SK-N-SH (cell line): ENCODE results near the gene WNK2. TPM values are rescaled to one million over a fixed set of nuclear protein-coding genes. Genes with fewer than 3 reads are reported as not detected.

Experiments used
- CTCF ChIA-PET: fragments of 300-600, 350-600 bp; formaldehyde crosslinking; extraction: SDS; loops from one replicate; lab custom pipeline; 2021; lab: Yijun Ruan, JAX
- POLR2A ChIA-PET: fragments of 350-600 bp; sonication (Branson Sonifier 250); formaldehyde crosslinking; extraction: SDS; loops from one replicate; lab custom pipeline; 2020; ENCODE audit warnings: antibody characterized with exemption, inconsistent platforms; lab: Yijun Ruan, JAX
- DNase-seq: peaks from one replicate; pipeline ENCODE4 v3.0.0; 2012
- H2AFZ ChIP-seq: fragments of 200-600 bp; sonication (generic); 2 replicates; pipeline ENCODE4 v1.8.1; 2016; ENCODE audit warnings: antibody characterized with exemption, mild to moderate bottlenecking, low read depth
- H3F3A ChIP-seq: fragments of 200-600 bp; sonication (generic); replicated peaks from 2 replicates; pipeline ENCODE3; 2016; ENCODE audit warnings: antibody characterized with exemption, mild to moderate bottlenecking; ENCODE audit not compliant: insufficient read depth
- H3K27ac ChIP-seq, 2 experiments: fragments of 200-500 bp in 1 of 2; fragments of 200-600 bp in 1 of 2; sonication (Bioruptor generic) in 1 of 2; sonication (generic), shearing (Covaris generic) in 1 of 2; 2 replicates each; pipeline versions ENCODE4 v1.5.1 to v1.6.1; 2014 to 2016; ENCODE audit warnings: low read depth in 2 of 2, inconsistent platforms in 1 of 2, low read length in 1 of 2, mild to moderate bottlenecking in 1 of 2, mixed read lengths in 1 of 2
- H3K27me3 ChIP-seq: fragments of 200-600 bp; sonication (generic), shearing (Covaris generic); 2 replicates; pipeline ENCODE4 v1.6.1; 2016; ENCODE audit warnings: mixed run types; ENCODE audit not compliant: insufficient read depth
- H3K36me3 ChIP-seq, 2 experiments: fragments of 200-500 bp in 1 of 2; fragments of 200-600 bp in 1 of 2; sonication (Bioruptor generic) in 1 of 2; sonication (generic) in 1 of 2; replicated peaks in 1 of 2; 2 replicates each; pipeline versions ENCODE3 to v1.5.1; 2014 to 2016; ENCODE audit warnings: low read length in 1 of 2, mild to moderate bottlenecking in 1 of 2; ENCODE audit not compliant: insufficient read depth in 2 of 2, control insufficient read depth in 1 of 2
- H3K4me1 ChIP-seq, 2 experiments: fragments of 200-500 bp in 1 of 2; fragments of 200-600 bp in 1 of 2; sonication (Bioruptor generic) in 1 of 2; sonication (generic), shearing (Covaris generic) in 1 of 2; 2 replicates each; pipeline versions ENCODE4 v1.5.1 to v1.6.1; 2014 to 2016; ENCODE audit warnings: low read depth in 1 of 2, low read length in 1 of 2, mixed run types in 1 of 2; ENCODE audit not compliant: insufficient read depth in 2 of 2, control insufficient read depth in 1 of 2
- H3K4me2 ChIP-seq: fragments of 200-600 bp; sonication (generic), shearing (Covaris generic); 2 replicates; pipeline ENCODE4 v1.6.1; 2017; ENCODE audit warnings: mixed run types
- H3K4me3 ChIP-seq, 2 experiments: fragments of 200-500 bp in 1 of 2; fragments of 200-600 bp in 1 of 2; sonication (Bioruptor generic) in 1 of 2; sonication (generic), shearing (Covaris generic) in 1 of 2; 2 replicates each; pipeline versions ENCODE4 v1.5.1 to v1.8.1; 2014 to 2016; ENCODE audit warnings: low read depth in 2 of 2, inconsistent platforms in 1 of 2, low read length in 1 of 2, mild to moderate bottlenecking in 1 of 2, mixed read lengths in 1 of 2, moderate library complexity in 1 of 2
- H3K79me2 ChIP-seq: fragments of 200-600 bp; sonication (generic); 2 replicates; pipeline ENCODE4 v1.8.1; 2017; ENCODE audit warnings: mild to moderate bottlenecking; ENCODE audit not compliant: insufficient read depth
- H3K9ac ChIP-seq: fragments of 200-600 bp; sonication (generic); 2 replicates; pipeline ENCODE4 v1.6.1; 2017; ENCODE audit warnings: mixed run types
- H3K9me2 ChIP-seq: fragments of 200-600 bp; sonication (generic); 2 replicates; pipeline ENCODE4 v1.6.1; 2017; ENCODE audit warnings: mixed run types
- H3K9me3 ChIP-seq: fragments of 200-600 bp; sonication (generic); 2 replicates; pipeline ENCODE4 v1.6.1; 2017; ENCODE audit warnings: mixed run types, mild to moderate bottlenecking, moderate library complexity
- H4K20me1 ChIP-seq: fragments of 200-600 bp; sonication (generic); 2 replicates; pipeline ENCODE4 v1.6.1; 2017; ENCODE audit warnings: mild to moderate bottlenecking, mixed run types; ENCODE audit not compliant: insufficient read depth
- CHD2 ChIP-seq: fragments of 150-350 bp; IDR thresholded peaks from 2 replicates; pipeline ENCODE4 v1.6.1; 2018; ENCODE audit warnings: low read length; ENCODE audit not compliant: partially characterized antibody
- CTCF ChIP-seq: fragments of 200-600 bp; sonication (generic); IDR thresholded peaks from 2 replicates; pipeline ENCODE4 v1.6.1; 2017; ENCODE audit warnings: antibody characterized with exemption, mild to moderate bottlenecking, moderate library complexity
- ELF1 ChIP-seq: IDR thresholded peaks from 2 replicates; pipeline ENCODE4 v1.4.0; 2012
- EP300 ChIP-seq, 2 experiments: IDR thresholded peaks; 2 replicates each; pipeline versions ENCODE4 v1.4.0 to v1.6.1; 2012; ENCODE audit warnings: borderline replicate concordance in 1 of 2, low read depth in 1 of 2, low read length in 1 of 2
- EZH2phosphoT487 ChIP-seq: fragments of 200-600 bp; sonication (generic); IDR thresholded peaks from 2 replicates; pipeline ENCODE4 v1.6.1; 2017; ENCODE audit warnings: low read depth, mixed run types, mild to moderate bottlenecking, antibody characterized with exemption, moderate library complexity, borderline replicate concordance
- GATA2 ChIP-seq: sonication (generic); formaldehyde crosslinking; IDR thresholded peaks from 2 replicates; pipeline ENCODE4 v1.5.0; 2020; ENCODE audit warnings: mild to moderate bottlenecking, missing genetic modification reagents
- JUND ChIP-seq: IDR thresholded peaks from 2 replicates; pipeline ENCODE4 v1.4.0; 2012
- MEF2A ChIP-seq: IDR thresholded peaks from 2 replicates; pipeline ENCODE4 v1.4.0; 2012; ENCODE audit warnings: low read depth, borderline replicate concordance
- MXI1 ChIP-seq: IDR thresholded peaks from 2 replicates; pipeline ENCODE4 v1.6.1; 2012; ENCODE audit warnings: mild to moderate bottlenecking, low read depth, low read length, improper control_type of control experiment
- NFIC ChIP-seq: IDR thresholded peaks from 2 replicates; pipeline ENCODE4 v1.4.0; 2012; ENCODE audit warnings: borderline replicate concordance
- NRF1 ChIP-seq: IDR thresholded peaks from 2 replicates; pipeline ENCODE4 v1.6.1; 2012; ENCODE audit warnings: low read depth, mild to moderate bottlenecking, low read length
- PBX3 ChIP-seq: IDR thresholded peaks from 2 replicates; pipeline ENCODE4; 2012
- POLR2AphosphoS5 ChIP-seq: IDR thresholded peaks from 2 replicates; pipeline ENCODE4 v1.6.1; 2012; ENCODE audit warnings: low read depth, low read length
- RAD21 ChIP-seq: IDR thresholded peaks from 2 replicates; pipeline ENCODE4 v1.6.1; 2012; ENCODE audit warnings: mild to moderate bottlenecking, low read length
- RCOR1 ChIP-seq: fragments of 150-350 bp; IDR thresholded peaks from 2 replicates; pipeline ENCODE4 v1.6.1; 2017; ENCODE audit warnings: antibody characterized with exemption, low read length
- RFX5 ChIP-seq: IDR thresholded peaks from 2 replicates; pipeline ENCODE4 v1.6.1; 2012; ENCODE audit warnings: mild to moderate bottlenecking, improper control_type of control experiment, low read length
- RXRA ChIP-seq: IDR thresholded peaks from 2 replicates; pipeline ENCODE4 v1.4.0; 2012; ENCODE audit warnings: low read depth, mild to moderate bottlenecking, borderline replicate concordance
- SIN3A ChIP-seq: IDR thresholded peaks from 2 replicates; pipeline ENCODE4 v1.6.1; 2012; ENCODE audit warnings: low read depth, mild to moderate bottlenecking, low read length, moderate library complexity, borderline replicate concordance
- WGBS: methylation state at CpG from one replicate; pipeline ENCODE4 v1.1.6; 2017; ENCODE audit warnings: low lambda C conversion rate; 5-methylcytosine and 5-hydroxymethylcytosine counted together
- polyA plus RNA-seq, 3 experiments: library from polyadenylated mRNA; depleted of rRNA; stranded (reverse); fragments of >200 nt; gene quantifications; 2 replicates each; pipeline ENCODE4 v1.2.3, GENCODE V29; 2012
- TF ChIP-seq, protein P1 (sequence below): IDR thresholded peaks from 2 replicates; pipeline ENCODE4 v1.4.0; 2012; ENCODE audit warnings: low read depth, borderline replicate concordance

Gene WNK2
- polyA plus RNA-seq, 1 of the 3 experiments (the other 2 are of a cell fraction) = 0.12 TPM

DNA sequence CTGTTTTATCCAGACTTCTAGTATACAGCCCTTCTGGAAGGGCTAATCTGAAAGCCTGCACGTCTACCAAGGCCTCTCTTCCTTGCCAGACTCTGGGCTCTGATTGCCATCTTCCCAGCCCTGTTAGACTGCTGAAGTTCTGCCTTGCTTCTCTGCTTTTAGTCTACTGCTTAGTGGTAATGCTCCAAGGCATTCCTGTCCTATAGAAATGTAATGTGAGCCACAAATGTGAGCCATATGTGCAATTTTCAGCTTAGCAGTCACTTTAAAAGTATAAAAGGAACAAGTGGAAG, 32.1 kb downstream of the WNK2 start:
- ChIA-PET CTCF (interaction anchor here (0.7 to 1.0 kb wide), 2 partner anchors 19 to 82 kb away, joined by 3 to 5 read pairs; no protein-coding TSS in a partner anchor), POLR2A (no interaction called here)
- Histone ChIP-seq H3K4me1 (peaks cover 0 to 29% of the 10 kb centered on the region in 2 experiments; a peak in 1 of 4 replicates), H3K4me2 (no peak overlapping the region), H2AFZ (no peak overlapping the region), H3K79me2 (no peaks in the 10 kb centered on the region), H3K4me3 (no peak overlapping the region), H3F3A (no peaks in the 10 kb centered on the region), H3K27ac (peak overlapping the region in 1 of 2 experiments; percentile 81; a peak in 2 of 4 replicates), H3K27me3 (no peaks in the 10 kb centered on the region), H4K20me1 (no peaks in the 10 kb centered on the region), H3K9ac (no peak overlapping the region), H3K36me3 (no peaks in the 10 kb centered on the region), H3K9me2 (no peaks in the 10 kb centered on the region), H3K9me3 (no peaks in the 10 kb centered on the region)
- TF ChIP-seq EP300 (IDR thresholded peaks at IDR 0.05; ENCODE audit: borderline replicate concordance in 1 of 2, low read depth in 1 of 2, low read length in 1 of 2) = peak in 1 of 2 experiments; percentile 62; a peak in 1 of 4 replicates
- TF ChIP-seq CHD2 = peak; percentile 31
- TF ChIP-seq POLR2AphosphoS5 = no peak
- peak; percentile 63 for TF ChIP-seq GATA2 (CRISPR knock-in tag)
- TF ChIP-seq ELF1 = no peak
- TF ChIP-seq RFX5 = 0 out of 2 replicates have a peak, but pooled peaks have one; percentile 22
- TF ChIP-seq RCOR1 = peak; percentile 62; the same call in 1 of the 2 replicates
- DNase-seq = peak; percentile 71
- WGBS = 38% methylated on average over 1 of the region's 1 CpG

DNA sequence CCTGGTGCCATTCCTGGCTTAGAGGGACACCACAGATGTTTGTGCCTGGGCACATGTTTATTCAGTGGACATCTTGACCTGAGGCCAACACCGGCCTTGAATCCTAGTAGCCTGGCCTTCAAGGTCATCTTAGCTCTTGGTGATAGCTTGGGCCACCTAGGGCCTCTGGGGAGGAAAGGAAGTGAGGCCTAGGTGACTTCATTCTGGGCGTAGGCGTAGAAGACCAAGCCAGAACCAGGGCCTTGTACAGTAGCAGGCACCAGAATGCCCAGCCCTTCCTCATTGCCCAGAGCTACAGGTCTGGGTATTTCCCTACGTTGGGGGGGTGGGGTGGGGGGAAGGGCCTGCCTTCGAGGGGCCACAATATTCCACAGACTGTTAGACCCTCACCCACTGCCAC, 33.8 kb downstream of the WNK2 start:
- DNase-seq = no peak
- Histone ChIP-seq H3K27ac (peak overlapping the region in 1 of 2 experiments; percentile 64; a peak in 1 of 4 replicates), H3K79me2 (no peaks in the 10 kb centered on the region), H3K9me3 (no peaks in the 10 kb centered on the region), H3K4me3 (no peak overlapping the region), H2AFZ (no peak overlapping the region), H3K27me3 (no peaks in the 10 kb centered on the region), H3K9me2 (no peaks in the 10 kb centered on the region), H3K9ac (no peak overlapping the region), H4K20me1 (no peaks in the 10 kb centered on the region), H3F3A (no peaks in the 10 kb centered on the region), H3K4me1 (peaks cover 0 to 23% of the 10 kb centered on the region in 2 experiments; a peak in 1 of 4 replicates), H3K36me3 (no peaks in the 10 kb centered on the region), H3K4me2 (no peak overlapping the region)
- ChIA-PET CTCF (interaction anchor here (0.5 kb wide), 1 partner anchor 97 kb away, joined by 3 read pairs; no protein-coding TSS in a partner anchor), POLR2A (no interaction called here)
- no CpG with 5 or more reads among the region's 5 CpGs for WGBS
- no peak for TF ChIP-seq SIN3A
- no peak for TF ChIP-seq ELF1
- TF ChIP-seq NFIC = no peak
- TF ChIP-seq RXRA = no peak
- no peak for TF ChIP-seq NRF1
- TF ChIP-seq RFX5 = no peak
- TF ChIP-seq MEF2A = no peak
- TF ChIP-seq PBX3 = no peak
- TF ChIP-seq CHD2 = no peak
- no peak for TF ChIP-seq RCOR1
- no peak for TF ChIP-seq RAD21
- TF ChIP-seq EZH2phosphoT487 = no peak
- TF ChIP-seq, protein P1, sequence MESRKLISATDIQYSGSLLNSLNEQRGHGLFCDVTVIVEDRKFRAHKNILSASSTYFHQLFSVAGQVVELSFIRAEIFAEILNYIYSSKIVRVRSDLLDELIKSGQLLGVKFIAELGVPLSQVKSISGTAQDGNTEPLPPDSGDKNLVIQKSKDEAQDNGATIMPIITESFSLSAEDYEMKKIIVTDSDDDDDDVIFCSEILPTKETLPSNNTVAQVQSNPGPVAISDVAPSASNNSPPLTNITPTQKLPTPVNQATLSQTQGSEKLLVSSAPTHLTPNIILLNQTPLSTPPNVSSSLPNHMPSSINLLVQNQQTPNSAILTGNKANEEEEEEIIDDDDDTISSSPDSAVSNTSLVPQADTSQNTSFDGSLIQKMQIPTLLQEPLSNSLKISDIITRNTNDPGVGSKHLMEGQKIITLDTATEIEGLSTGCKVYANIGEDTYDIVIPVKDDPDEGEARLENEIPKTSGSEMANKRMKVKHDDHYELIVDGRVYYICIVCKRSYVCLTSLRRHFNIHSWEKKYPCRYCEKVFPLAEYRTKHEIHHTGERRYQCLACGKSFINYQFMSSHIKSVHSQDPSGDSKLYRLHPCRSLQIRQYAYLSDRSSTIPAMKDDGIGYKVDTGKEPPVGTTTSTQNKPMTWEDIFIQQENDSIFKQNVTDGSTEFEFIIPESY = no peak
- no peak for TF ChIP-seq CTCF
- TF ChIP-seq JUND = no peak
- TF ChIP-seq MXI1 = no peak
